ENCODE results near the gene TLN1. TPM values are rescaled to one million over a fixed set of nuclear protein-coding genes. Genes with fewer than 3 reads are reported as not detected.
A peak's percentile ranks its signal among the peaks of the same experiment; 100 is the strongest.

The TLN1 gene
- total and polyA plus RNA-seq, 2 experiments from 2014 or later: 21.5 to 120 TPM

DNA sequence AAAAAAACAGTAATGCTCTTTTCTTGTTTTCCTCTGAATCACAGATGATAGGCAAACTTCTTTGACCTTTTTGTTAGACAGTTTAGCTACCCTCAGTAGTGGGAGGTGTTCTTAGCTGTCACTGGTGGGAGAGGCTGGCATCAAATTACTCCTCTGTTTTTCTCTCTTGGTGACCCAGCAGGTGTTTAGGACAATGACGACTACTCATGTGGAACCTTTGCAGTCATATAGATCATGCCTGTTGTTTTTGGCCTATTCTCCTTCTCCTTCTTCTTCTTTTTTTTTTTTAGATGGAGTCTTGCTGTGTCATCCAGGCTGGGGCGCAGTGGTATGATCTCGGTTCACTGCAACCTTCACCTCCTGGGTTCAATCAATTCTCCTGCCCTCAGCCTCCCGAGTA, 44.0 kb upstream of the TLN1 start (continued):
- TF ChIP-seq, protein P1, sequence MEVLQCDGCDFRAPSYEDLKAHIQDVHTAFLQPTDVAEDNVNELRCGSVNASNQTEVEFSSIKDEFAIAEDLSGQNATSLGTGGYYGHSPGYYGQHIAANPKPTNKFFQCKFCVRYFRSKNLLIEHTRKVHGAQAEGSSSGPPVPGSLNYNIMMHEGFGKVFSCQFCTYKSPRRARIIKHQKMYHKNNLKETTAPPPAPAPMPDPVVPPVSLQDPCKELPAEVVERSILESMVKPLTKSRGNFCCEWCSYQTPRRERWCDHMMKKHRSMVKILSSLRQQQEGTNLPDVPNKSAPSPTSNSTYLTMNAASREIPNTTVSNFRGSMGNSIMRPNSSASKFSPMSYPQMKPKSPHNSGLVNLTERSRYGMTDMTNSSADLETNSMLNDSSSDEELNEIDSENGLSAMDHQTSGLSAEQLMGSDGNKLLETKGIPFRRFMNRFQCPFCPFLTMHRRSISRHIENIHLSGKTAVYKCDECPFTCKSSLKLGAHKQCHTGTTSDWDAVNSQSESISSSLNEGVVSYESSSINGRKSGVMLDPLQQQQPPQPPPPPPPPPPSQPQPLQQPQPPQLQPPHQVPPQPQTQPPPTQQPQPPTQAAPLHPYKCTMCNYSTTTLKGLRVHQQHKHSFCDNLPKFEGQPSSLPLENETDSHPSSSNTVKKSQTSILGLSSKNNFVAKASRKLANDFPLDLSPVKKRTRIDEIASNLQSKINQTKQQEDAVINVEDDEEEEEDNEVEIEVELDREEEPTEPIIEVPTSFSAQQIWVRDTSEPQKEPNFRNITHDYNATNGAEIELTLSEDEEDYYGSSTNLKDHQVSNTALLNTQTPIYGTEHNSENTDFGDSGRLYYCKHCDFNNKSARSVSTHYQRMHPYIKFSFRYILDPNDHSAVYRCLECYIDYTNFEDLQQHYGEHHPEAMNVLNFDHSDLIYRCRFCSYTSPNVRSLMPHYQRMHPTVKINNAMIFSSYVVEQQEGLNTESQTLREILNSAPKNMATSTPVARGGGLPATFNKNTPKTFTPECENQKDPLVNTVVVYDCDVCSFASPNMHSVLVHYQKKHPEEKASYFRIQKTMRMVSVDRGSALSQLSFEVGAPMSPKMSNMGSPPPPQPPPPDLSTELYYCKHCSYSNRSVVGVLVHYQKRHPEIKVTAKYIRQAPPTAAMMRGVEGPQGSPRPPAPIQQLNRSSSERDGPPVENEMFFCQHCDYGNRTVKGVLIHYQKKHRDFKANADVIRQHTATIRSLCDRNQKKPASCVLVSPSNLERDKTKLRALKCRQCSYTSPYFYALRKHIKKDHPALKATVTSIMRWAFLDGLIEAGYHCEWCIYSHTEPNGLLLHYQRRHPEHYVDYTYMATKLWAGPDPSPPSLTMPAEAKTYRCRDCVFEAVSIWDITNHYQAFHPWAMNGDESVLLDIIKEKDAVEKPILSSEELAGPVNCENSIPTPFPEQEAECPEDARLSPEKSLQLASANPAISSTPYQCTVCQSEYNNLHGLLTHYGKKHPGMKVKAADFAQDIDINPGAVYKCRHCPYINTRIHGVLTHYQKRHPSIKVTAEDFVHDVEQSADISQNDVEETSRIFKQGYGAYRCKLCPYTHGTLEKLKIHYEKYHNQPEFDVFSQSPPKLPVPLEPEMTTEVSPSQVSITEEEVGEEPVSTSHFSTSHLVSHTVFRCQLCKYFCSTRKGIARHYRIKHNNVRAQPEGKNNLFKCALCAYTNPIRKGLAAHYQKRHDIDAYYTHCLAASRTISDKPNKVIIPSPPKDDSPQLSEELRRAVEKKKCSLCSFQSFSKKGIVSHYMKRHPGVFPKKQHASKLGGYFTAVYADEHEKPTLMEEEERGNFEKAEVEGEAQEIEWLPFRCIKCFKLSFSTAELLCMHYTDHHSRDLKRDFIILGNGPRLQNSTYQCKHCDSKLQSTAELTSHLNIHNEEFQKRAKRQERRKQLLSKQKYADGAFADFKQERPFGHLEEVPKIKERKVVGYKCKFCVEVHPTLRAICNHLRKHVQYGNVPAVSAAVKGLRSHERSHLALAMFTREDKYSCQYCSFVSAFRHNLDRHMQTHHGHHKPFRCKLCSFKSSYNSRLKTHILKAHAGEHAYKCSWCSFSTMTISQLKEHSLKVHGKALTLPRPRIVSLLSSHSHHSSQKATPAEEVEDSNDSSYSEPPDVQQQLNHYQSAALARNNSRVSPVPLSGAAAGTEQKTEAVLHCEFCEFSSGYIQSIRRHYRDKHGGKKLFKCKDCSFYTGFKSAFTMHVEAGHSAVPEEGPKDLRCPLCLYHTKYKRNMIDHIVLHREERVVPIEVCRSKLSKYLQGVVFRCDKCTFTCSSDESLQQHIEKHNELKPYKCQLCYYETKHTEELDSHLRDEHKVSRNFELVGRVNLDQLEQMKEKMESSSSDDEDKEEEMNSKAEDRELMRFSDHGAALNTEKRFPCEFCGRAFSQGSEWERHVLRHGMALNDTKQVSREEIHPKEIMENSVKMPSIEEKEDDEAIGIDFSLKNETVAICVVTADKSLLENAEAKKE (CRISPR knock-in tag; IDR thresholded peaks at IDR 0.05): no peak

DNA sequence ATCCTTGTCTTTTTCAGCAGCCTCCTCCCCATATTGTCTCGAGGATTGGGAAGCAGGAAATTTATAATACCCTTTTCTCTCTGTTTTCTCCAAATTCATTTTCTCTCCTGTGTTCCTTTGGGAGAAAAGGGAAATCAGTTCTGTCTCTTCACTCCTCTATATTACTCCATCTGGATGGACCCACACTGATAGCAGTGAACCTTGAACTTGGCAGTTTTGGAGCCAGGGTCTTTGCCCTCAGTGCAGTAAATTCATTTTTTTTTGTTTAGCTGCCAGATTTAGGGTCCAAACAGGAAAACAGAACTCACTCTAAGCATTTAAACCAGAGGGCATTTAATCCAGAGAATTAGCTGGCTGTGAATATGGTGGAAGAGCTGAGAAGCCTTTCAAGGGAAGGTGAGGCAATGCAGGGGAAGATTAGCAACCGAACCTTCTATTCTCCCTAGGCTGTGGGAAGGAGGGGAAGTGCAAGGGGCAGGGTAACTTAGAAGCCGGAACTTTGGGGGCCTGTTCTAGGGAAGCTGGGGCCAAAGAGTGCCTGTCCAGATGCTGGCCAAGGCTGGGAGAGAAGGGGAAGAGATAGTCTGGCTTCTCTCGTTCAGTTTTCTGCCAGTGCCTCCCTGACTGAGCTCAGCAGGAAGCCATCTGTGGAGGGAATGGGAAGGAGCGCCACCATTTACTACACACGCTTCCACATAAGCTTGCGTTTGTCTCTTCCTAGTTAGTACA, 43.1 kb upstream of the TLN1 start:
- H3K9me3 Mint-ChIP-seq: no peaks in the 10 kb centered on the region
- Histone ChIP-seq H3K27me3 (ENCODE audit: insufficient read depth) (no peaks in the 10 kb centered on the region), H3F3A (replicated peaks; ENCODE audit: low read depth) (0 out of 2 replicates have a peak, but pooled peaks cover 4% of the 10 kb centered on the region), H3K36me3 (ENCODE audit: insufficient read depth) (no peaks in the 10 kb centered on the region), H4K20me1 (replicated peaks; ENCODE audit: insufficient read depth) (peaks cover 3% of the 10 kb centered on the region; the same call in 1 of the 2 replicates), H3K4me3 (no peak overlapping the region), H3K27ac (ENCODE audit: low read depth) (peak overlapping the region; percentile 82; the same call in 1 of the 2 replicates), H3K4me1 (ENCODE audit: insufficient read depth) (peaks cover 16% of the 10 kb centered on the region), H3K4me2 (peak overlapping the region; percentile 14; the same call in 1 of the 2 replicates), H3K9me2 (ENCODE audit: insufficient read depth) (no peaks in the 10 kb centered on the region), H3K79me2 (replicated peaks; ENCODE audit: insufficient read depth) (no peaks in the 10 kb centered on the region), H2AFZ (peak overlapping the region; percentile 35; the same call in 1 of the 2 replicates)
- H3K36me3 Mint-ChIP-seq (ENCODE audit: low read depth): no peaks in the 10 kb centered on the region
- DNase-seq (ENCODE audit: low spot score) (peak; percentile 50), ATAC-seq (peak; percentile 76)
- H3K27ac Mint-ChIP-seq: peak overlapping the region; percentile 88
- no peak overlapping the region for H3K4me3 Mint-ChIP-seq
- peaks cover 16% of the 10 kb centered on the region for H3K4me1 Mint-ChIP-seq
- H3K27me3 Mint-ChIP-seq (ENCODE audit: insufficient read depth, low read depth, poor library complexity): no peaks in the 10 kb centered on the region
- TF ChIP-seq, protein P2, sequence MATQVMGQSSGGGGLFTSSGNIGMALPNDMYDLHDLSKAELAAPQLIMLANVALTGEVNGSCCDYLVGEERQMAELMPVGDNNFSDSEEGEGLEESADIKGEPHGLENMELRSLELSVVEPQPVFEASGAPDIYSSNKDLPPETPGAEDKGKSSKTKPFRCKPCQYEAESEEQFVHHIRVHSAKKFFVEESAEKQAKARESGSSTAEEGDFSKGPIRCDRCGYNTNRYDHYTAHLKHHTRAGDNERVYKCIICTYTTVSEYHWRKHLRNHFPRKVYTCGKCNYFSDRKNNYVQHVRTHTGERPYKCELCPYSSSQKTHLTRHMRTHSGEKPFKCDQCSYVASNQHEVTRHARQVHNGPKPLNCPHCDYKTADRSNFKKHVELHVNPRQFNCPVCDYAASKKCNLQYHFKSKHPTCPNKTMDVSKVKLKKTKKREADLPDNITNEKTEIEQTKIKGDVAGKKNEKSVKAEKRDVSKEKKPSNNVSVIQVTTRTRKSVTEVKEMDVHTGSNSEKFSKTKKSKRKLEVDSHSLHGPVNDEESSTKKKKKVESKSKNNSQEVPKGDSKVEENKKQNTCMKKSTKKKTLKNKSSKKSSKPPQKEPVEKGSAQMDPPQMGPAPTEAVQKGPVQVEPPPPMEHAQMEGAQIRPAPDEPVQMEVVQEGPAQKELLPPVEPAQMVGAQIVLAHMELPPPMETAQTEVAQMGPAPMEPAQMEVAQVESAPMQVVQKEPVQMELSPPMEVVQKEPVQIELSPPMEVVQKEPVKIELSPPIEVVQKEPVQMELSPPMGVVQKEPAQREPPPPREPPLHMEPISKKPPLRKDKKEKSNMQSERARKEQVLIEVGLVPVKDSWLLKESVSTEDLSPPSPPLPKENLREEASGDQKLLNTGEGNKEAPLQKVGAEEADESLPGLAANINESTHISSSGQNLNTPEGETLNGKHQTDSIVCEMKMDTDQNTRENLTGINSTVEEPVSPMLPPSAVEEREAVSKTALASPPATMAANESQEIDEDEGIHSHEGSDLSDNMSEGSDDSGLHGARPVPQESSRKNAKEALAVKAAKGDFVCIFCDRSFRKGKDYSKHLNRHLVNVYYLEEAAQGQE (IDR thresholded peaks at IDR 0.05; ENCODE audit: unreplicated experiment): no peak
- TF ChIP-seq, protein P3, sequence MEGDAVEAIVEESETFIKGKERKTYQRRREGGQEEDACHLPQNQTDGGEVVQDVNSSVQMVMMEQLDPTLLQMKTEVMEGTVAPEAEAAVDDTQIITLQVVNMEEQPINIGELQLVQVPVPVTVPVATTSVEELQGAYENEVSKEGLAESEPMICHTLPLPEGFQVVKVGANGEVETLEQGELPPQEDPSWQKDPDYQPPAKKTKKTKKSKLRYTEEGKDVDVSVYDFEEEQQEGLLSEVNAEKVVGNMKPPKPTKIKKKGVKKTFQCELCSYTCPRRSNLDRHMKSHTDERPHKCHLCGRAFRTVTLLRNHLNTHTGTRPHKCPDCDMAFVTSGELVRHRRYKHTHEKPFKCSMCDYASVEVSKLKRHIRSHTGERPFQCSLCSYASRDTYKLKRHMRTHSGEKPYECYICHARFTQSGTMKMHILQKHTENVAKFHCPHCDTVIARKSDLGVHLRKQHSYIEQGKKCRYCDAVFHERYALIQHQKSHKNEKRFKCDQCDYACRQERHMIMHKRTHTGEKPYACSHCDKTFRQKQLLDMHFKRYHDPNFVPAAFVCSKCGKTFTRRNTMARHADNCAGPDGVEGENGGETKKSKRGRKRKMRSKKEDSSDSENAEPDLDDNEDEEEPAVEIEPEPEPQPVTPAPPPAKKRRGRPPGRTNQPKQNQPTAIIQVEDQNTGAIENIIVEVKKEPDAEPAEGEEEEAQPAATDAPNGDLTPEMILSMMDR (conservative IDR thresholded peaks at IDR 0.05; ENCODE audit: low read depth in 2 of 2): no peak
- no peak for TF ChIP-seq EZH2phosphoT487 (IDR thresholded peaks at IDR 0.05; ENCODE audit: unreplicated experiment)
- no peak for TF ChIP-seq ZNF331 (CRISPR knock-in tag; IDR thresholded peaks at IDR 0.05; ENCODE audit: low read depth)
- no peak for TF ChIP-seq ZNF114 (CRISPR knock-in tag; IDR thresholded peaks at IDR 0.05)
- no peak for TF ChIP-seq EZH2 (IDR thresholded peaks at IDR 0.05; ENCODE audit: low read depth, unreplicated experiment)
- TF ChIP-seq POLR2AphosphoS5 (IDR thresholded peaks at IDR 0.05; ENCODE audit: low read depth): no peak
- no peak for TF ChIP-seq JUNB (IDR thresholded peaks at IDR 0.05; ENCODE audit: unreplicated experiment)
